K562 (cell line): Measurements from ENCODE around the gene TNNT1. TPM values are rescaled to one million over a fixed set of nuclear protein-coding genes. Genes with fewer than 3 reads are reported as not detected.

Source experiments
- ADNP ChIP-seq: fragments of 200-800 bp; sonication (Bioruptor generic); IDR thresholded peaks from 2 replicates; pipeline ENCODE4 v1.6.1; 2016; ENCODE audit warnings: missing genetic modification characterization, missing compliant biosample characterization
- BDP1 ChIP-seq: IDR thresholded peaks from 3 replicates; pipeline ENCODE4 v1.6.1; 2011; ENCODE audit not compliant: insufficient read length, insufficient read depth
- FOXA3 ChIP-seq, 2 experiments: fragments of 450-650 bp in 1 of 2; sonication (generic) in 1 of 2; formaldehyde crosslinking; IDR thresholded peaks in 1 of 2; conservative IDR thresholded peaks in 1 of 2; 2 replicates each; pipeline versions ENCODE4 v1.4.0 to v1.8.0; 2020 to 2022; ENCODE audit warnings: mild to moderate bottlenecking in 2 of 2, missing genetic modification reagents in 1 of 2
- GTF2F1 ChIP-seq: IDR thresholded peaks from 2 replicates; pipeline ENCODE4 v1.6.1; 2011; ENCODE audit warnings: low read depth, low read length, improper control_type of control experiment
- HDGF ChIP-seq: fragments of 450-650 bp; IDR thresholded peaks from 2 replicates; pipeline ENCODE4 v1.6.1; 2016
- HMGN3 ChIP-seq: IDR thresholded peaks from 2 replicates; pipeline ENCODE4 v1.6.1; 2011; ENCODE audit warnings: borderline replicate concordance, low read depth, mild to moderate bottlenecking, mixed read lengths, low read length; ENCODE audit not compliant: insufficient read length; ENCODE audit errors: extremely low read depth
- PHTF2 ChIP-seq: fragments of 250-450 bp; sonication (Bioruptor Pico); IDR thresholded peaks from 2 replicates; pipeline ENCODE4 v1.5.0; 2021; ENCODE audit warnings: mild to moderate bottlenecking
- SIN3B ChIP-seq: fragments of 450-650 bp; IDR thresholded peaks from 2 replicates; pipeline ENCODE4 v1.6.1; 2017; ENCODE audit warnings: low read depth, mild to moderate bottlenecking, moderate library complexity
- ZNF146 ChIP-seq: IDR thresholded peaks from one replicate; pipeline ENCODE4 v1.6.1; 2018; ENCODE audit warnings: missing compliant biosample characterization; ENCODE audit not compliant: unreplicated experiment
- ZNF23 ChIP-seq: fragments of 250-450 bp; sonication (Bioruptor Pico); IDR thresholded peaks from 2 replicates; pipeline ENCODE4 v1.4.0; 2020; ENCODE audit warnings: mild to moderate bottlenecking
- ZNF75A ChIP-seq: fragments of 450-650 bp; formaldehyde crosslinking; IDR thresholded peaks from 2 replicates; pipeline ENCODE4 v1.4.0; 2020; ENCODE audit warnings: mild to moderate bottlenecking
- polyA plus RNA-seq, 8 experiments: library from polyadenylated mRNA; depleted of rRNA in 4 of 8; stranded (reverse) in 5 of 8; unstranded in 3 of 8; fragments of >200 nt; fragmentation: Nextera tagmentation in 2 of 8; fragmentation: Illumina TruSeq in 1 of 8; extraction: Ambion mirVana in 2 of 8; extraction: Trizol in 1 of 8; gene quantifications; 2 replicates each; pipeline versions ENCODE4 v1.2.1 to v1.2.3, GENCODE V29; 2011 to 2014; ENCODE audit warnings: inconsistent platforms in 1 of 8, missing spikeins in 1 of 8
- total RNA-seq, 7 experiments: library from RNA; depleted of rRNA in 6 of 7; stranded (reverse); fragments of >200 nt in 6 of 7; fragmentation: Illumina TruSeq in 2 of 7; extraction: Trizol in 2 of 7; gene quantifications; 2 replicates each; pipeline versions ENCODE4 v1.2.1 to v1.2.3, GENCODE V29; 2011 to 2021; ENCODE audit warnings: low replicate concordance in 1 of 7
- TF ChIP-seq, protein P1 (sequence below): fragments of 450-650 bp; IDR thresholded peaks from 2 replicates; pipeline ENCODE4 v1.6.1; 2016; ENCODE audit warnings: antibody characterized with exemption

The TNNT1 gene
- total and polyA plus RNA-seq, 9 of the 15 experiments (the other 6 are each of a cell fraction or from before 2014, with no cell fraction given) = 31.8 to 390 (median 227) TPM

DNA sequence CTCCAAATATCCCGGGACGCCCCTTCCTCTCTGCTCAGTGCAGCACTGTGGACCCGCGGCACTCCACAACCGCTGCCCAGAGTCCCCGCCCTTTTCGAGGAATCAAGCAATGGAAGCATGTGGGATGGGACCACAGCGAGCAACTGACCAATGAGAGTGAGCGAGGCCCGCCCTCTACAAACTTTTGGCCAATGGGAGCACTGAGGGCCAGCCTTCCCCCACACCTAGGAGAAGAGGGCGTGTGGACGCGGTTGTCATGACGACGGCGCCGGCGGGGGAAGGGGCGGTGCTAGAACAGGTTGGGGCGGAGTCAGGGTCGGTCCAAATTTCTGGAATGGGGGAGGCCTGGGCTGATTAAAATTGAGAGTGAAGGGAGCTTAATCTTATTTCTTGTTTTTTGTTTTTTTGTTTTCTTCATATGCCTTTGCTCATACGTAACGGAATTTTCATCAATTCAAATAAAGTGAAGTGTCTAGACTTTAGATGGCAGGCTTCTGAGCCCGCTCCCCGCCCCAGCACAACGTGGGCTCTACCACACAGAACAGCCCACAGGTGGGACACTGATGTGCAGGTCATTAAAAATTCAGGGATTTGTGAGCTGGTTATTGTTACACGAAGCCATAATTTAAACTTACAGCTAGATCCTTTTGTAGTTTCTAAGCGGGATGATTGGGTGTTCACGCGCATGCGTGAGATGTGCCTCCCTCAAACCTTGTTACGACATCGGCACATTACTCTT lies 17.7 kb upstream of the TNNT1 start, which contains the start of gene DNAAF3 (continued):
- TF ChIP-seq ZNF23 (CRISPR knock-in tag) (no peak; the same call in 1 of the 2 replicates), HDGF (no peak), SIN3B (peak; percentile 29; the same call in 1 of the 2 replicates), PHTF2 (CRISPR knock-in tag) (no peak), GTF2F1 (no peak), BDP1 (no peak), ADNP (no peak), ZNF75A (CRISPR knock-in tag) (peak; percentile 61; the same call in 1 of the 2 replicates), FOXA3 (CRISPR knock-in tag; conservative IDR thresholded peaks at IDR 0.05 in 1 of 2, IDR thresholded peaks at IDR 0.05 in 1 of 2) (0 out of 4 replicates have a peak, but pooled peaks of 1 of the 2 experiments have one; percentile 28), HMGN3 (peak; percentile 8), ZNF146 (CRISPR knock-in tag) (no peak)
- TF ChIP-seq, protein P1, sequence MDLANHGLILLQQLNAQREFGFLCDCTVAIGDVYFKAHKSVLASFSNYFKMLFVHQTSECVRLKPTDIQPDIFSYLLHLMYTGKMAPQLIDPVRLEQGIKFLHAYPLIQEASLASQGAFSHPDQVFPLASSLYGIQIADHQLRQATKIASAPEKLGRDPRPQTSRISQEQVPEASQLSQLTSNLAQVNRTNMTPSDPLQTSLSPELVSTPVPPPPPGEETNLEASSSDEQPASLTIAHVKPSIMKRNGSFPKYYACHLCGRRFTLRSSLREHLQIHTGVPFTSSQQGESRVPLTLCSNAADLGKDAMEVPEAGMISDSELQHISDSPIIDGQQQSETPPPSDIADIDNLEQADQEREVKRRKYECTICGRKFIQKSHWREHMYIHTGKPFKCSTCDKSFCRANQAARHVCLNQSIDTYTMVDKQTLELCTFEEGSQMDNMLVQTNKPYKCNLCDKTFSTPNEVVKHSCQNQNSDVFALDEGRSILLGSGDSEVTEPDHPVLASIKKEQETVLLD = peak; percentile 84; the same call in 1 of the 2 replicates
